Endothelial cell of umbilical vein (primary cell): ENCODE results near the gene SLC39A13. TPM values are rescaled to one million over a fixed set of nuclear protein-coding genes. Genes with fewer than 3 reads are reported as not detected.

ENCODE experiments used
- BruUV-seq: library from RNA; stranded (reverse); fragments of 400-500 nt; replicated peaks from 2 replicates; lab custom pipeline; 2021; lab: Mats Ljungman, UMichigan
- CTCF ChIA-PET: fragments of 300-600, 350-600 bp; sonication (Branson Sonifier 250); formaldehyde crosslinking; loops from one replicate; lab custom pipeline; 2021; ENCODE audit warnings: antibody characterized with exemption, inconsistent platforms; lab: Charles Lee
- POLR2A ChIA-PET: fragments of 300-600, 350-600 bp; sonication (Branson Sonifier 250); formaldehyde crosslinking; loops from one replicate; lab custom pipeline; 2021; ENCODE audit warnings: antibody characterized with exemption, inconsistent platforms; lab: Charles Lee
- DNase-seq: peaks from one replicate; pipeline ENCODE4 v3.0.0-alpha.2; 2011; ENCODE audit warnings: low read depth, low spot score
- FAIRE-seq: peaks from 2 replicates; lab custom pipeline; 2011; peaks lifted over from hg19 to GRCh38; lab: Jason Lieb, UNC
- H2AFZ ChIP-seq: 2 replicates; pipeline ENCODE4 v1.6.0; 2012; ENCODE audit warnings: low read depth, low read length, control low read depth, inconsistent platforms
- H3K27ac ChIP-seq: 2 replicates; pipeline ENCODE4 v1.5.1; 2011; ENCODE audit warnings: low read depth, mild to moderate bottlenecking, control low read depth, low read length, moderate library complexity; ENCODE audit not compliant: insufficient read depth
- H3K27me3 ChIP-seq, 2 experiments: 2 replicates each; pipeline versions ENCODE4 v1.6.0 to v1.6.1; 2011; ENCODE audit warnings: low read length in 2 of 2, mixed read lengths in 1 of 2; ENCODE audit not compliant: control insufficient read depth in 2 of 2, insufficient read depth in 2 of 2
- H3K36me3 ChIP-seq, 2 experiments: 2 replicates in 1 of 2; 3 replicates in 1 of 2; pipeline ENCODE4 v1.5.1; 2011; ENCODE audit warnings: low read length in 2 of 2, mild to moderate bottlenecking in 1 of 2, moderate library complexity in 1 of 2; ENCODE audit not compliant: control insufficient read depth in 2 of 2, insufficient read depth in 2 of 2; ENCODE audit errors: extremely low read depth in 1 of 2
- H3K4me1 ChIP-seq: 3 replicates; pipeline ENCODE4 v1.5.1; 2011; ENCODE audit warnings: mild to moderate bottlenecking, low read length; ENCODE audit not compliant: control insufficient read depth, insufficient read depth; ENCODE audit errors: extremely low read depth
- H3K4me2 ChIP-seq: 2 replicates; pipeline ENCODE4 v1.6.1; 2011; ENCODE audit warnings: low read length, control low read depth, mixed read lengths; ENCODE audit not compliant: insufficient read depth
- H3K4me3 ChIP-seq, 3 experiments: fragments of 200-600 bp in 1 of 3; sonication (generic), shearing (Covaris generic) in 1 of 3; replicated peaks in 1 of 3; 2 replicates each; pipeline ENCODE4 v1.5.1; 2011 to 2016; ENCODE audit warnings: control low read depth in 3 of 3, low read length in 3 of 3, mild to moderate bottlenecking in 2 of 3, inconsistent platforms in 1 of 3, low read depth in 1 of 3, moderate library complexity in 1 of 3; ENCODE audit not compliant: insufficient read depth in 1 of 3
- H3K79me2 ChIP-seq: 2 replicates; pipeline ENCODE4 v1.6.0; 2012; ENCODE audit warnings: low read length, inconsistent platforms; ENCODE audit not compliant: control insufficient read depth, insufficient read depth
- H3K9ac ChIP-seq: replicated peaks from 2 replicates; pipeline ENCODE3; 2011; ENCODE audit warnings: low read length, control low read depth; ENCODE audit not compliant: insufficient read depth; ENCODE audit errors: extremely low read depth
- H3K9me1 ChIP-seq: replicated peaks from 3 replicates; pipeline ENCODE4 v1.6.0; 2011; ENCODE audit warnings: mild to moderate bottlenecking, low read length; ENCODE audit not compliant: control insufficient read depth, insufficient read depth; ENCODE audit errors: extremely low read depth
- H3K9me3 ChIP-seq: replicated peaks from 2 replicates; pipeline ENCODE4 v1.5.1; 2012; ENCODE audit warnings: low read length, inconsistent platforms; ENCODE audit not compliant: control insufficient read depth, insufficient read depth
- H4K20me1 ChIP-seq: replicated peaks from 2 replicates; pipeline ENCODE3; 2011; ENCODE audit warnings: mild to moderate bottlenecking, low read length; ENCODE audit not compliant: control insufficient read depth, insufficient read depth; ENCODE audit errors: extremely low read depth
- EZH2 ChIP-seq: IDR thresholded peaks from 2 replicates; pipeline ENCODE4 v1.6.1; 2012; ENCODE audit warnings: borderline replicate concordance, low read depth, mild to moderate bottlenecking, moderate library complexity, low read length, inconsistent platforms; ENCODE audit not compliant: severe bottlenecking
- FOS ChIP-seq: IDR thresholded peaks from 2 replicates; pipeline ENCODE4 v1.6.1; 2011; ENCODE audit warnings: mild to moderate bottlenecking, low read length, moderate library complexity, borderline replicate concordance; ENCODE audit not compliant: insufficient read depth
- GATA2 ChIP-seq: IDR thresholded peaks from 2 replicates; pipeline ENCODE4 v1.7.0; 2011; ENCODE audit warnings: low read depth, mild to moderate bottlenecking, moderate library complexity, mixed read lengths, low read length; ENCODE audit not compliant: insufficient read length, insufficient read depth
- JUN ChIP-seq: IDR thresholded peaks from 2 replicates; pipeline ENCODE4 v1.6.1; 2011; ENCODE audit warnings: borderline replicate concordance, low read depth; ENCODE audit not compliant: insufficient read length, insufficient read depth
- MYC ChIP-seq: IDR thresholded peaks from one replicate; pipeline ENCODE4 v1.6.1; 2011; ENCODE audit warnings: mild to moderate bottlenecking, low read depth, low read length
- POLR2A ChIP-seq: IDR thresholded peaks from 2 replicates; pipeline ENCODE4 v1.6.1; 2012; ENCODE audit warnings: low read depth, mild to moderate bottlenecking, control low read depth, low read length
- POLR2AphosphoS5 ChIP-seq: IDR thresholded peaks from 2 replicates; pipeline ENCODE4 v1.6.1; 2012; ENCODE audit warnings: low read depth, mild to moderate bottlenecking, control low read depth, low read length, moderate library complexity; ENCODE audit not compliant: insufficient read depth
- dilution Hi-C: fragments of 300-500 bp; cut with MboI; formaldehyde crosslinking; loops from one replicate; pipeline ENCODE4 v1.15.0; 2019; ENCODE audit warnings: low sequenced_read_pairs; ENCODE audit not compliant: extremely low pct_ligation_motif_present
- intact Hi-C: fragments of 100-400 bp; cut with micrococcal nuclease; formaldehyde crosslinking; loops from one replicate; pipeline ENCODE4 v1.10.0; 2022
- polyA plus RNA-seq, 4 experiments: library from polyadenylated mRNA; depleted of rRNA in 3 of 4; stranded (reverse) in 3 of 4; unstranded in 1 of 4; fragments of >200 nt; gene quantifications; 2 replicates each; pipeline versions ENCODE4 v1.2.1 to v1.2.3, GENCODE V29; 2011 to 2012; ENCODE audit warnings: missing spikeins in 1 of 4
- total RNA-seq: library from RNA; stranded (reverse); gene quantifications from 2 replicates; pipeline ENCODE4 v1.2.3, GENCODE V29; 2021
- TF ChIP-seq, protein P1 (sequence below), 2 donors: IDR thresholded peaks; 1 replicate in 1 of 2; 2 replicates in 1 of 2; pipeline ENCODE4 v1.5.1; 2011; ENCODE audit warnings: low read length in 2 of 2, mild to moderate bottlenecking in 2 of 2, moderate library complexity in 2 of 2, control low read depth in 1 of 2, inconsistent platforms in 1 of 2, low read depth in 1 of 2; ENCODE audit not compliant: insufficient read depth in 1 of 2; ENCODE audit errors: extremely low read depth in 1 of 2
- TF ChIP-seq, protein P2 (sequence below): IDR thresholded peaks from 2 replicates; pipeline ENCODE4 v1.6.1; 2011; ENCODE audit not compliant: insufficient read depth, insufficient read length

SLC39A13 gene
- total and polyA plus RNA-seq, 2 donors (not counting 3 experiments of a cell fraction or from before 2014, with no cell fraction given): 91.9 to 94.3 TPM

DNA sequence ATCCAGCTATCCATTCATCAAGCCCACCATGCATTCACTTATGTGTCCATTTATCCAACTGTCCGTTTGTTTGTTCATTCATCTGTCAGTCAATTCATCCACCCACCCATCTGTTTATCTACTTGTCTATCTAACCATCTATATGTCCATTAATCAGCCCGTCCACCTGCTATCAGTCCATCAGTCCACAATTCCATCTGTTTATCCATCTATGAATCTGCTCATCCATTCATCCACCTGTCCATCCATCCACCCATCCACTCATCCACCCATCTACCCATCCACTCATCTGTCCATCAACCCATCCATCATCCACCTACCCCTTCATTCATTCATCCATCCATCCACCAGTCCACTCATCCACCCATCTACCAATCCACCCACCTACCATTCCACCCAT is 29.1 kb upstream of the SLC39A13 start:
- no peak for FAIRE-seq
- Histone ChIP-seq H3K4me3 (no peak overlapping the region), H3K4me2 (no peak overlapping the region), H3K4me1 (peaks cover 5% of the 10 kb centered on the region), H3K79me2 (no peaks in the 10 kb centered on the region), H4K20me1 (no peaks in the 10 kb centered on the region), H3K9me1 (no peaks in the 10 kb centered on the region), H3K9me3 (no peaks in the 10 kb centered on the region), H3K9ac (no peak overlapping the region), H2AFZ (no peak overlapping the region), H3K36me3 (no peaks in the 10 kb centered on the region), H3K27me3 (no peaks in the 10 kb centered on the region), H3K27ac (no peak overlapping the region)
- ChIA-PET POLR2A (no interaction called here), CTCF (no interaction called here)
- dilution Hi-C loops: no loop called here
- DNase-seq: no peak
- intact Hi-C loops: no loop called here
- no TSS peak for BruUV-seq
- TF ChIP-seq POLR2A: no peak
- no peak for TF ChIP-seq GATA2
- TF ChIP-seq FOS: no peak
- TF ChIP-seq POLR2AphosphoS5: no peak
- TF ChIP-seq EZH2: no peak

DNA sequence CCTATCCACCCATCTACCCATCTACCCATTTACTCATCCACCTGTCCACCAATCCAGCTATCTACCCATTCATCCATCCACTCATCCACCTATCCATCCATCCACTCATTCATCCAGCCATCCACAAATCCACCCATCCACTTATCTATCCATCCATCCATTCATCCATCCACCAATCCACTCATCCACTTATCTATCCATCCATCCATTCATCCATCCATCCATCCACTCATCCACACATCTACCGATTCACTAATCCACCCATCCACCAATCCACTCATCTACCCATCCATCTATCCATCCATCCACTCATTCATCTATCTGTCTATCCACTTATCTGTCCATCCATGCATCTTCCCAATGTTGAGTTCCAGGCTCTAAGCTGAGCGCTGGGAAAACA is 28.3 kb upstream of the SLC39A13 start:
- intact Hi-C loops: no loop called here
- dilution Hi-C loops: no loop called here
- CTCF ChIA-PET: no interaction called here

More for the DNA sequence above, 28.3 kb upstream of the SLC39A13 start:
- H4K20me1 ChIP-seq: no peaks in the 10 kb centered on the region
- no peak overlapping the region for H3K4me3 ChIP-seq
- POLR2A ChIA-PET: no interaction called here
- no peak overlapping the region for H2AFZ ChIP-seq
- H3K9me1 ChIP-seq: no peaks in the 10 kb centered on the region
- no peak overlapping the region for H3K4me2 ChIP-seq
- BruUV-seq: no TSS peak
- no peaks in the 10 kb centered on the region for H3K27me3 ChIP-seq
- H3K4me1 ChIP-seq: no peaks in the 10 kb centered on the region
- H3K9me3 ChIP-seq: no peaks in the 10 kb centered on the region
- FAIRE-seq (no peak), DNase-seq (no peak)
- H3K9ac ChIP-seq: no peak overlapping the region
- H3K27ac ChIP-seq: no peak overlapping the region
- H3K79me2 ChIP-seq: no peaks in the 10 kb centered on the region
- no peaks in the 10 kb centered on the region for H3K36me3 ChIP-seq
- no peak for TF ChIP-seq POLR2AphosphoS5
- no peak for TF ChIP-seq FOS
- TF ChIP-seq POLR2A: no peak
- TF ChIP-seq EZH2: no peak
- TF ChIP-seq, protein P1, sequence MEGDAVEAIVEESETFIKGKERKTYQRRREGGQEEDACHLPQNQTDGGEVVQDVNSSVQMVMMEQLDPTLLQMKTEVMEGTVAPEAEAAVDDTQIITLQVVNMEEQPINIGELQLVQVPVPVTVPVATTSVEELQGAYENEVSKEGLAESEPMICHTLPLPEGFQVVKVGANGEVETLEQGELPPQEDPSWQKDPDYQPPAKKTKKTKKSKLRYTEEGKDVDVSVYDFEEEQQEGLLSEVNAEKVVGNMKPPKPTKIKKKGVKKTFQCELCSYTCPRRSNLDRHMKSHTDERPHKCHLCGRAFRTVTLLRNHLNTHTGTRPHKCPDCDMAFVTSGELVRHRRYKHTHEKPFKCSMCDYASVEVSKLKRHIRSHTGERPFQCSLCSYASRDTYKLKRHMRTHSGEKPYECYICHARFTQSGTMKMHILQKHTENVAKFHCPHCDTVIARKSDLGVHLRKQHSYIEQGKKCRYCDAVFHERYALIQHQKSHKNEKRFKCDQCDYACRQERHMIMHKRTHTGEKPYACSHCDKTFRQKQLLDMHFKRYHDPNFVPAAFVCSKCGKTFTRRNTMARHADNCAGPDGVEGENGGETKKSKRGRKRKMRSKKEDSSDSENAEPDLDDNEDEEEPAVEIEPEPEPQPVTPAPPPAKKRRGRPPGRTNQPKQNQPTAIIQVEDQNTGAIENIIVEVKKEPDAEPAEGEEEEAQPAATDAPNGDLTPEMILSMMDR (IDR thresholded peaks at IDR 0.05; ENCODE audit: extremely low read depth in 1 of 2, insufficient read depth in 1 of 2, low read depth in 1 of 2, low read length in 2 of 2): no peak
- TF ChIP-seq, protein P2, sequence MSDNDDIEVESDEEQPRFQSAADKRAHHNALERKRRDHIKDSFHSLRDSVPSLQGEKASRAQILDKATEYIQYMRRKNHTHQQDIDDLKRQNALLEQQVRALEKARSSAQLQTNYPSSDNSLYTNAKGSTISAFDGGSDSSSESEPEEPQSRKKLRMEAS: no peak
- TF ChIP-seq JUN: no peak
- TF ChIP-seq MYC: no peak
- TF ChIP-seq GATA2: no peak
